GM12878 (cell line): ENCODE data around the gene EPHB1. TPM values are rescaled to one million over a fixed set of nuclear protein-coding genes. Genes with fewer than 3 reads are reported as not detected.

ENCODE experiments used
- ATAC-seq: fragments of 200-7000 bp; cut with Tn5 transposase; 3 replicates; pipeline ENCODE4 v1.9.1; 2020; ENCODE audit warnings: mild to moderate bottlenecking, moderate library complexity
- BruUV-seq: library from RNA; stranded (reverse); fragments of 400-500 nt; replicated peaks from 2 replicates; lab custom pipeline; 2021; lab: Mats Ljungman, UMichigan
- CTCF ChIA-PET: fragments of 300-600 bp; sonication (Branson Sonifier 250); formaldehyde crosslinking; extraction: SDS; loops from one replicate; lab custom pipeline; 2021; ENCODE audit warnings: inconsistent platforms; lab: Yijun Ruan, JAX
- POLR2A ChIA-PET: fragments of 350-600 bp; formaldehyde crosslinking; extraction: SDS; loops from one replicate; lab custom pipeline; 2021; ENCODE audit warnings: inconsistent platforms; lab: Charles Lee
- RAD21 ChIA-PET: fragments of 300-600 bp; sonication (Branson Sonifier 250); formaldehyde crosslinking; loops from one replicate; lab custom pipeline; 2023; ENCODE audit warnings: antibody characterized with exemption; ENCODE audit not compliant: unreplicated experiment; lab: Charles Lee
- SMC1A ChIA-PET: fragments of 300-600 bp; sonication (Branson Sonifier 250); formaldehyde crosslinking; loops from one replicate; lab custom pipeline; 2023; ENCODE audit not compliant: unreplicated experiment, uncharacterized antibody; lab: Charles Lee
- DNase-seq: peaks from one replicate; pipeline ENCODE4 v3.0.0-alpha.2; 2011; ENCODE audit warnings: low read depth, low spot score
- FAIRE-seq: peaks from 3 replicates; lab custom pipeline; 2011; peaks lifted over from hg19 to GRCh38; lab: Jason Lieb, UNC
- H2AFZ ChIP-seq: 2 replicates; pipeline ENCODE4 v1.6.0; 2011; ENCODE audit warnings: low read depth, low read length, control low read depth; ENCODE audit not compliant: control insufficient read depth
- H3K27ac ChIP-seq: 2 replicates; pipeline ENCODE4 v1.5.1; 2011; ENCODE audit warnings: control low read depth; ENCODE audit not compliant: control insufficient read depth, insufficient read depth
- H3K27me3 ChIP-seq, 2 experiments: replicated peaks in 1 of 2; 2 replicates each; pipeline versions ENCODE4 v1.6.0 to v1.6.1; 2011; ENCODE audit warnings: low read length in 1 of 2; ENCODE audit not compliant: control insufficient read depth in 2 of 2, insufficient read depth in 2 of 2
- H3K36me3 ChIP-seq, 2 experiments: 2 replicates each; pipeline ENCODE4 v1.5.1; 2011; ENCODE audit warnings: low read length in 1 of 2; ENCODE audit not compliant: control insufficient read depth in 2 of 2, insufficient read depth in 2 of 2
- H3K4me1 ChIP-seq: 2 replicates; pipeline ENCODE4 v1.6.1; 2011; ENCODE audit warnings: mild to moderate bottlenecking, low read length, moderate library complexity, mixed read lengths; ENCODE audit not compliant: control insufficient read depth, insufficient read depth
- H3K4me2 ChIP-seq: 2 replicates; pipeline ENCODE4 v1.6.0; 2011; ENCODE audit warnings: control low read depth; ENCODE audit not compliant: control insufficient read depth, insufficient read depth
- H3K4me3 ChIP-seq: fragments of 200-600 bp; sonication (generic); 2 replicates; pipeline ENCODE4 v1.5.1; 2016
- H3K79me2 ChIP-seq: 2 replicates; pipeline ENCODE4 v1.6.0; 2011; ENCODE audit warnings: low read length; ENCODE audit not compliant: control insufficient read depth, insufficient read depth
- H3K9ac ChIP-seq: 2 replicates; pipeline ENCODE4 v1.8.0; 2011; ENCODE audit warnings: low read length, control low read depth, mixed read lengths; ENCODE audit not compliant: control insufficient read depth, insufficient read depth
- H3K9me3 ChIP-seq: replicated peaks from 3 replicates; pipeline ENCODE4 v1.5.1; 2011; ENCODE audit warnings: mild to moderate bottlenecking, low read length; ENCODE audit not compliant: control insufficient read depth, insufficient read depth
- H4K20me1 ChIP-seq: 2 replicates; pipeline ENCODE4 v1.6.0; 2011; ENCODE audit not compliant: control insufficient read depth, insufficient read depth
- CTCF ChIP-seq, 3 experiments: IDR thresholded peaks in 2 of 3; conservative IDR thresholded peaks in 1 of 3; 2 replicates each; pipeline ENCODE4 v1.5.1; 2011; ENCODE audit warnings: low read depth in 3 of 3, low read length in 3 of 3, mild to moderate bottlenecking in 3 of 3, control low read depth in 2 of 3, moderate library complexity in 2 of 3, inconsistent platforms in 1 of 3, mixed read lengths in 1 of 3; ENCODE audit not compliant: control insufficient read depth in 2 of 3, insufficient read depth in 1 of 3; ENCODE audit errors: extremely low read depth in 1 of 3
- EP300 ChIP-seq, 2 experiments: fragments of 150-350 bp in 1 of 2; IDR thresholded peaks; 2 replicates each; pipeline ENCODE4 v1.6.1; 2011 to 2012; ENCODE audit warnings: low read depth in 2 of 2, low read length in 2 of 2, borderline replicate concordance in 1 of 2, improper control_type of control experiment in 1 of 2, inconsistent platforms in 1 of 2; ENCODE audit not compliant: control insufficient read depth in 1 of 2
- MEF2B ChIP-seq: fragments of 450-650 bp; IDR thresholded peaks from 2 replicates; pipeline ENCODE4 v1.6.1; 2018; ENCODE audit warnings: mild to moderate bottlenecking, moderate library complexity; ENCODE audit not compliant: partially characterized antibody, poor library complexity, severe bottlenecking
- WGBS: methylation state at CpG from one replicate; pipeline ENCODE4 v1.1.6; 2016; ENCODE audit warnings: low lambda C conversion rate; ENCODE audit not compliant: insufficient replicate concordance, insufficient coverage; ENCODE audit errors: missing lambda C conversion rate; 5-methylcytosine and 5-hydroxymethylcytosine counted together
- in situ Hi-C: fragments of 300-500 bp; cut with MboI; formaldehyde crosslinking; loops from 9 replicates; pipeline ENCODE4 v1.14.3; 2018; ENCODE audit warnings: mixed read lengths
- intact Hi-C: fragments of 100-400 bp; cut with micrococcal nuclease; formaldehyde crosslinking; loops from one replicate; pipeline ENCODE4 v1.14.2; 2022; ENCODE audit not compliant: unreplicated experiment
- polyA plus RNA-seq, 11 experiments: library from polyadenylated mRNA; depleted of rRNA in 4 of 11; unstranded in 6 of 11; stranded (reverse) in 5 of 11; fragments of >200 nt; fragmentation: Nextera tagmentation in 4 of 11; fragmentation: Illumina TruSeq in 1 of 11; extraction: Ambion mirVana in 4 of 11; extraction: Trizol in 1 of 11; gene quantifications; 1 replicate in 1 of 11; 2 replicates in 10 of 11; pipeline versions ENCODE4 v1.2.1 to v1.2.3, GENCODE V29; 2011 to 2016; ENCODE audit warnings: inconsistent platforms in 2 of 11, missing spikeins in 2 of 11, low read depth in 1 of 11
- total RNA-seq, 4 experiments: library from RNA; depleted of rRNA in 3 of 4; stranded (reverse); fragments of >200 nt in 3 of 4; fragmentation: Illumina TruSeq in 1 of 4; extraction: Trizol in 1 of 4; gene quantifications; 2 replicates each; pipeline versions ENCODE4 v1.2.1 to v1.2.3, GENCODE V29; 2013 to 2021

EPHB1 gene
- total and polyA plus RNA-seq, 10 of the 15 experiments (the other 5 are each of a cell fraction or from before 2014, with no cell fraction given), result 0.33 to 23.8 (median 1.2) TPM

- peak overlapping the region; percentile 7; the same call in 1 of the 2 replicates for H3K4me2 ChIP-seq
- no peak for ATAC-seq
- WGBS, result 32% methylated on average over 6 of the region's 6 CpGs
- H4K20me1 ChIP-seq, result no peaks in the 10 kb centered on the region
- peaks cover 85% of the 10 kb centered on the region for H3K79me2 ChIP-seq
- no peak overlapping the region; the same call in 1 of the 2 replicates for H3K4me3 ChIP-seq
- H3K4me1 ChIP-seq, result peaks cover 26% of the 10 kb centered on the region
- POLR2A ChIA-PET, result interaction anchor here (2.0 to 2.2 kb wide), 2 partner anchors 9 to 52 kb away, joined by 7 to 8 read pairs; no protein-coding TSS in a partner anchor
- no peaks in the 10 kb centered on the region for H3K27me3 ChIP-seq
- CTCF ChIA-PET, result interaction anchor here (0.5 to 5.0 kb wide), 19 partner anchors 8 to 891 kb away, joined by 3 to 39 read pairs (median 3); no protein-coding TSS in a partner anchor
- in situ Hi-C loops (no loop called here), intact Hi-C loops (no loop called here)
- RAD21 ChIA-PET, result interaction anchor here (0.6 to 10.5 kb wide), 16 partner anchors 7 to 703 kb away, joined by 3 to 146 read pairs (median 6); partner anchors contain the start of gene EPHB1
- no peaks in the 10 kb centered on the region for H3K9me3 ChIP-seq
- H3K27ac ChIP-seq, result peak overlapping the region; percentile 15; the same call in 1 of the 2 replicates
- DNase-seq, result no peak
- no TSS peak for BruUV-seq
- H3K36me3 ChIP-seq, result 0 out of 4 replicates have a peak, but pooled peaks cover 0 to 3% of the 10 kb centered on the region in 2 experiments
- no peak overlapping the region for H2AFZ ChIP-seq
- SMC1A ChIA-PET, result interaction anchor here (0.6 to 14.4 kb wide), 33 partner anchors 8 to 702 kb away, joined by 3 to 110 read pairs (median 6); no protein-coding TSS in a partner anchor
- no peak overlapping the region; the same call in 1 of the 2 replicates for H3K9ac ChIP-seq
- no peak for FAIRE-seq
- TF ChIP-seq EP300 (IDR thresholded peaks at IDR 0.05; ENCODE audit: borderline replicate concordance in 1 of 2, control insufficient read depth in 1 of 2, low read depth in 2 of 2, low read length in 2 of 2), result no peak
- no peak for TF ChIP-seq MEF2B
- peak in 2 of 3 experiments; percentile 3 to 19; a peak in 1 of 6 replicates for TF ChIP-seq CTCF (IDR thresholded peaks at IDR 0.05 in 2 of 3, conservative IDR thresholded peaks at IDR 0.05 in 1 of 3; ENCODE audit: control insufficient read depth in 2 of 3, extremely low read depth in 1 of 3, insufficient read depth in 1 of 3, low read depth in 3 of 3, low read length in 3 of 3)
Observed at GRCh38 chr3:134801204-134801958, 6.3 kb downstream of the EPHB1 start.
